ENCODE measurements around the gene SV2A.

SV2A gene

GRCh38 chr1:149887456-149888246 lies 30.0 kb downstream of the SV2A start:
- TF ChIP-seq CTCF (IDR thresholded peaks at IDR 0.05; ENCODE audit: borderline replicate concordance, insufficient read depth, low read depth, low read length), result no peak
- H3K4me3 ChIP-seq (ENCODE audit: low read depth, low read length), result peak overlapping the region; percentile 75

GRCh38 chr1:149887196-149887455 lies 30.5 kb downstream of the SV2A start:
- H3K4me3 ChIP-seq (ENCODE audit: low read depth, low read length), result peak overlapping the region; percentile 75

GRCh38 chr1:149886396-149887195 lies 31.0 kb downstream of the SV2A start:
- TF ChIP-seq CTCF (IDR thresholded peaks at IDR 0.05; ENCODE audit: borderline replicate concordance, insufficient read depth, low read depth, low read length), result no peak
- H3K4me3 ChIP-seq (ENCODE audit: low read depth, low read length), result peak overlapping the region; percentile 75

GRCh38 chr1:149886121-149886395 lies 31.6 kb downstream of the SV2A start:
- H3K4me3 ChIP-seq (ENCODE audit: low read depth, low read length), result peak overlapping the region; percentile 53

- TF ChIP-seq CTCF (IDR thresholded peaks at IDR 0.05; ENCODE audit: borderline replicate concordance, insufficient read depth, low read depth, low read length), result no peak
- H3K4me3 ChIP-seq (ENCODE audit: low read depth, low read length), result peak overlapping the region; percentile 53
Observed at GRCh38 chr1:149885339-149886120, 32.1 kb downstream of the SV2A start.

- TF ChIP-seq CTCF (IDR thresholded peaks at IDR 0.05; ENCODE audit: borderline replicate concordance, insufficient read depth, low read depth, low read length), result no peak
- peak overlapping the region; percentile 53 for H3K4me3 ChIP-seq (ENCODE audit: low read depth, low read length)
Observed at GRCh38 chr1:149884433-149885338, 33.0 kb downstream of the SV2A start.

GRCh38 chr1:149883598-149884247 lies 33.9 kb downstream of the SV2A start:
- no peak for TF ChIP-seq CTCF (IDR thresholded peaks at IDR 0.05; ENCODE audit: borderline replicate concordance, insufficient read depth, low read depth, low read length)
- H3K4me3 ChIP-seq (ENCODE audit: low read depth, low read length), result no peak overlapping the region
